ENCODE data around the gene PLPP1. TPM values are rescaled to one million over a fixed set of nuclear protein-coding genes. Genes with fewer than 3 reads are reported as not detected.
"Not testable (repeated sequence)": the region's sequence is repeated elsewhere in the genome, so short reads cannot be mapped to it uniquely, and the experiment has no call there.

PLPP1 gene
- total RNA-seq, 3 donors from 2014 or later = 9.3 to 17.1 (median 14.6) TPM

GRCh38 chr5:55533521-55534435 lies 986 bp downstream of the PLPP1 start:
- Mint-ChIP-seq H3K4me1 (ENCODE audit: low read depth) (peaks cover 33% of the 10 kb centered on the region), H3K27me3 (ENCODE audit: low read depth) (no peaks in the 10 kb centered on the region), H3K36me3 (ENCODE audit: insufficient read depth) (peaks cover 5% of the 10 kb centered on the region), H3K4me3 (peak overlapping the region; percentile 88), H3K9me3 (no peaks in the 10 kb centered on the region)
- no peak for DNase-seq
- peak; percentile 42 to 45 for ATAC-seq

- no peak for ATAC-seq
- DNase-seq = no peak
These were observed 4.1 kb downstream of the PLPP1 start for GRCh38 chr5:55530669-55531068.

GRCh38 chr5:55524816-55525215 lies 9.9 kb downstream of the PLPP1 start:
- peak in 1 of 2 donors; percentile 56 for ATAC-seq
- no peak for DNase-seq
- Mint-ChIP-seq H3K4me3 (no peak overlapping the region), H3K4me1 (ENCODE audit: low read depth) (peaks cover 9% of the 10 kb centered on the region), H3K36me3 (ENCODE audit: insufficient read depth) (peaks cover 5% of the 10 kb centered on the region), H3K27me3 (ENCODE audit: low read depth) (no peaks in the 10 kb centered on the region), H3K9me3 (no peaks in the 10 kb centered on the region)

More at GRCh38 chr5:55530669-55531068, 4.1 kb downstream of the PLPP1 start:
- Mint-ChIP-seq H3K4me1 (ENCODE audit: low read depth) (peaks cover 25% of the 10 kb centered on the region), H3K36me3 (ENCODE audit: insufficient read depth) (peaks cover 7% of the 10 kb centered on the region), H3K27me3 (ENCODE audit: low read depth) (no peaks in the 10 kb centered on the region), H3K4me3 (no peak overlapping the region), H3K9me3 (no peaks in the 10 kb centered on the region)

- DNase-seq = no peak
- no peak overlapping the region for H3K4me3 Mint-ChIP-seq
- peaks cover 7% of the 10 kb centered on the region for H3K36me3 Mint-ChIP-seq (ENCODE audit: insufficient read depth)
- ATAC-seq = no peak
- no peaks in the 10 kb centered on the region for H3K9me3 Mint-ChIP-seq
- peaks cover 9% of the 10 kb centered on the region for H3K4me1 Mint-ChIP-seq (ENCODE audit: low read depth)
- H3K27me3 Mint-ChIP-seq (ENCODE audit: low read depth) = no peaks in the 10 kb centered on the region
These were observed 11.5 kb downstream of the PLPP1 start for GRCh38 chr5:55523293-55523692.

GRCh38 chr5:55521881-55522280 lies 12.9 kb downstream of the PLPP1 start:
- peaks cover 7% of the 10 kb centered on the region for H3K36me3 Mint-ChIP-seq (ENCODE audit: insufficient read depth)
- H3K4me3 Mint-ChIP-seq = no peak overlapping the region
- H3K4me1 Mint-ChIP-seq (ENCODE audit: low read depth) = peaks cover 9% of the 10 kb centered on the region
- no peaks in the 10 kb centered on the region for H3K9me3 Mint-ChIP-seq
- ATAC-seq (no peak), DNase-seq (no peak)
- no peaks in the 10 kb centered on the region for H3K27me3 Mint-ChIP-seq (ENCODE audit: low read depth)

- Mint-ChIP-seq H3K9me3 (no peaks in the 10 kb centered on the region), H3K4me1 (ENCODE audit: low read depth) (peaks cover 8% of the 10 kb centered on the region), H3K4me3 (no peak overlapping the region), H3K27me3 (ENCODE audit: low read depth) (no peaks in the 10 kb centered on the region), H3K36me3 (ENCODE audit: insufficient read depth) (peaks cover 6% of the 10 kb centered on the region)
- DNase-seq (no peak), ATAC-seq (no peak)
These were observed 14.5 kb downstream of the PLPP1 start for GRCh38 chr5:55520117-55520839.

GRCh38 chr5:55518831-55519390 lies 15.9 kb downstream of the PLPP1 start:
- H3K4me1 Mint-ChIP-seq (ENCODE audit: low read depth) = peaks cover 11% of the 10 kb centered on the region
- no peaks in the 10 kb centered on the region for H3K27me3 Mint-ChIP-seq (ENCODE audit: low read depth)
- H3K4me3 Mint-ChIP-seq = no peak overlapping the region

GRCh38 chr5:55517804-55518203 lies 17.0 kb downstream of the PLPP1 start:
- H3K4me3 Mint-ChIP-seq = no peak overlapping the region
- no peak for DNase-seq
- ATAC-seq = no peak
- H3K36me3 Mint-ChIP-seq (ENCODE audit: insufficient read depth) = peaks cover 4% of the 10 kb centered on the region
- H3K9me3 Mint-ChIP-seq = no peaks in the 10 kb centered on the region
- peaks cover 11% of the 10 kb centered on the region for H3K4me1 Mint-ChIP-seq (ENCODE audit: low read depth)
- no peaks in the 10 kb centered on the region for H3K27me3 Mint-ChIP-seq (ENCODE audit: low read depth)

More at GRCh38 chr5:55518831-55519390, 15.9 kb downstream of the PLPP1 start:
- peaks cover 6% of the 10 kb centered on the region for H3K36me3 Mint-ChIP-seq (ENCODE audit: insufficient read depth)
- ATAC-seq (no peak), DNase-seq (no peak)
- H3K9me3 Mint-ChIP-seq = no peaks in the 10 kb centered on the region

- Mint-ChIP-seq H3K27me3 (ENCODE audit: low read depth) (no peaks in the 10 kb centered on the region), H3K4me3 (no peak overlapping the region), H3K36me3 (ENCODE audit: insufficient read depth) (peaks cover 2% of the 10 kb centered on the region), H3K9me3 (no peaks in the 10 kb centered on the region), H3K4me1 (ENCODE audit: low read depth) (peaks cover 22% of the 10 kb centered on the region)
- ATAC-seq (no peak), DNase-seq (no peak)
These were observed 23.8 kb downstream of the PLPP1 start for GRCh38 chr5:55511010-55511409.

- Mint-ChIP-seq H3K4me1 (ENCODE audit: low read depth) (peaks cover 21% of the 10 kb centered on the region), H3K27me3 (ENCODE audit: low read depth) (no peaks in the 10 kb centered on the region), H3K36me3 (ENCODE audit: insufficient read depth) (no peaks in the 10 kb centered on the region), H3K9me3 (no peaks in the 10 kb centered on the region), H3K4me3 (no peak overlapping the region)
- ATAC-seq = no peak
- no peak for DNase-seq
These were observed 24.3 kb downstream of the PLPP1 start for GRCh38 chr5:55510523-55510880.

GRCh38 chr5:55509796-55510522 lies 24.8 kb downstream of the PLPP1 start:
- Mint-ChIP-seq H3K27me3 (ENCODE audit: low read depth) (no peaks in the 10 kb centered on the region), H3K36me3 (ENCODE audit: insufficient read depth) (no peaks in the 10 kb centered on the region), H3K4me3 (no peak overlapping the region), H3K9me3 (no peaks in the 10 kb centered on the region), H3K4me1 (ENCODE audit: low read depth) (peaks cover 15% of the 10 kb centered on the region)
- no peak for ATAC-seq
- no peak for DNase-seq

- H3K27me3 Mint-ChIP-seq (ENCODE audit: low read depth) = no peaks in the 10 kb centered on the region
- no peak overlapping the region for H3K4me3 Mint-ChIP-seq
- no peaks in the 10 kb centered on the region for H3K9me3 Mint-ChIP-seq
- DNase-seq = no peak
- H3K36me3 Mint-ChIP-seq (ENCODE audit: insufficient read depth) = no peaks in the 10 kb centered on the region
- H3K4me1 Mint-ChIP-seq (ENCODE audit: low read depth) = peaks cover 10% of the 10 kb centered on the region
- no peak for ATAC-seq
These were observed 25.7 kb downstream of the PLPP1 start for GRCh38 chr5:55509097-55509496.

- no peaks in the 10 kb centered on the region for H3K36me3 Mint-ChIP-seq (ENCODE audit: insufficient read depth)
- no peak overlapping the region for H3K4me3 Mint-ChIP-seq
- no peaks in the 10 kb centered on the region for H3K9me3 Mint-ChIP-seq
- no peak for DNase-seq
- no peak for ATAC-seq
- H3K4me1 Mint-ChIP-seq (ENCODE audit: low read depth) = peaks cover 16% of the 10 kb centered on the region
- H3K27me3 Mint-ChIP-seq (ENCODE audit: low read depth) = no peaks in the 10 kb centered on the region
These were observed 27.2 kb downstream of the PLPP1 start for GRCh38 chr5:55507574-55507973.

- not testable (repeated sequence) for DNase-seq; H3K36me3 Mint-ChIP-seq (ENCODE audit: insufficient read depth); H3K4me3 Mint-ChIP-seq; H3K9me3 Mint-ChIP-seq; H3K27me3 Mint-ChIP-seq (ENCODE audit: low read depth); ATAC-seq
- H3K4me1 Mint-ChIP-seq (ENCODE audit: low read depth) = peaks cover 18% of the 10 kb centered on the region
These were observed 29.1 kb downstream of the PLPP1 start for GRCh38 chr5:55505711-55506110.
